ENCODE measurements around the gene TIAM1. TPM values are rescaled to one million over a fixed set of nuclear protein-coding genes. Genes with fewer than 3 reads are reported as not detected.

The TIAM1 gene
- total RNA-seq, 2 donors from 2014 or later: 4.5 to 15.2 TPM

DNA sequence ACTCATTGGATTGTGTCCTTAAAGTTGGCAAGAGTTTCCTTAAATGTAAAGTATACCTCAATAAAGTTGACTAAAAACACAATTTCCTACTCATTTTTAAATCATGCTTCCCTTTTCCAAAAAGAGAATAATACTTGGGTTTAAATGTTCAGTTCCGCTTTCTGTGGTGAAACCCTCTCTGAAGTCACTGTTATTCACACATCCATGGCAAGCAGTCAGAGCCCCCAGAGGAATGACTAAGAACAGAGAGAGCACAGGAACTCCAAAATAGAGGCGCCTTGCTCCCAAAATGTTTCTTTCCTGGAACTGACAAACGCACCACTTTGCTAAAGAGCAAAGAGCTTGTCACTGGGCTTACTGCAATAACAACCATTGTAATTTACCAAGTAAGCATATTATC, 142.5 kb downstream of the TIAM1 start:
- H3K9me3 ChIP-seq: no peaks in the 10 kb centered on the region
- TF ChIP-seq, protein P1, sequence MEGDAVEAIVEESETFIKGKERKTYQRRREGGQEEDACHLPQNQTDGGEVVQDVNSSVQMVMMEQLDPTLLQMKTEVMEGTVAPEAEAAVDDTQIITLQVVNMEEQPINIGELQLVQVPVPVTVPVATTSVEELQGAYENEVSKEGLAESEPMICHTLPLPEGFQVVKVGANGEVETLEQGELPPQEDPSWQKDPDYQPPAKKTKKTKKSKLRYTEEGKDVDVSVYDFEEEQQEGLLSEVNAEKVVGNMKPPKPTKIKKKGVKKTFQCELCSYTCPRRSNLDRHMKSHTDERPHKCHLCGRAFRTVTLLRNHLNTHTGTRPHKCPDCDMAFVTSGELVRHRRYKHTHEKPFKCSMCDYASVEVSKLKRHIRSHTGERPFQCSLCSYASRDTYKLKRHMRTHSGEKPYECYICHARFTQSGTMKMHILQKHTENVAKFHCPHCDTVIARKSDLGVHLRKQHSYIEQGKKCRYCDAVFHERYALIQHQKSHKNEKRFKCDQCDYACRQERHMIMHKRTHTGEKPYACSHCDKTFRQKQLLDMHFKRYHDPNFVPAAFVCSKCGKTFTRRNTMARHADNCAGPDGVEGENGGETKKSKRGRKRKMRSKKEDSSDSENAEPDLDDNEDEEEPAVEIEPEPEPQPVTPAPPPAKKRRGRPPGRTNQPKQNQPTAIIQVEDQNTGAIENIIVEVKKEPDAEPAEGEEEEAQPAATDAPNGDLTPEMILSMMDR (IDR thresholded peaks at IDR 0.05): no peak
- H3K4me1 ChIP-seq (ENCODE audit: control insufficient read depth in 1 of 2, low read depth in 2 of 2): no peaks in the 10 kb centered on the region
- H3K36me3 ChIP-seq: no peaks in the 10 kb centered on the region
- DNase-seq (ENCODE audit: low spot score) (peak; percentile 29), ATAC-seq (ENCODE audit: insufficient number of reproducible peaks, low FRiP score, low read depth) (peak; percentile 62)
- H3K4me3 ChIP-seq: no peak overlapping the region
- no peaks in the 10 kb centered on the region for H3K27me3 ChIP-seq (replicated peaks; ENCODE audit: insufficient read depth)
- no peak overlapping the region for H3K27ac ChIP-seq

DNA sequence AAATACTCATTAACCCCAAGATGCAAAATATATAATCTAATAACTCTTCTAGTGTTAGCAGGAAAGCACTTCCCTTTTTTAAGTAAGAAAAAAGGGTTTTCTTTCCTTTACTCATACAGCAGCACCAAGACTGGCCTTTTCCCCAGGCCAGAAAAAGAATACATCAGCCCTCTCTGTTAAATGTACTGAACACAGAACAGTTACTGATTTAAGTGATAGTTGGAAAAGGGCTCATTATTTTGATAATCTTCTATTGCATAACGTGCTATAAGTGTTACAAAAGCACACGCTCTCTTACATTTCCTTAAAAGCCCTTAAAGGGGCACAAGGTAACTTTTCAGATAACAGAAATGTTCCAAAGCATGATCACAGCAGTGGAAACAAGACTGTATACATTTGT, 142.9 kb downstream of the TIAM1 start:
- Histone ChIP-seq H3K27ac (no peak overlapping the region), H3K4me3 (no peak overlapping the region), H3K9me3 (no peaks in the 10 kb centered on the region), H3K4me1 (ENCODE audit: control insufficient read depth in 1 of 2, low read depth in 2 of 2) (no peaks in the 10 kb centered on the region), H3K27me3 (replicated peaks; ENCODE audit: insufficient read depth) (no peaks in the 10 kb centered on the region), H3K36me3 (no peaks in the 10 kb centered on the region)
- no peak for ATAC-seq (ENCODE audit: insufficient number of reproducible peaks, low FRiP score, low read depth)
- TF ChIP-seq, protein P1 (IDR thresholded peaks at IDR 0.05): no peak
- DNase-seq (ENCODE audit: low spot score): no peak

DNA sequence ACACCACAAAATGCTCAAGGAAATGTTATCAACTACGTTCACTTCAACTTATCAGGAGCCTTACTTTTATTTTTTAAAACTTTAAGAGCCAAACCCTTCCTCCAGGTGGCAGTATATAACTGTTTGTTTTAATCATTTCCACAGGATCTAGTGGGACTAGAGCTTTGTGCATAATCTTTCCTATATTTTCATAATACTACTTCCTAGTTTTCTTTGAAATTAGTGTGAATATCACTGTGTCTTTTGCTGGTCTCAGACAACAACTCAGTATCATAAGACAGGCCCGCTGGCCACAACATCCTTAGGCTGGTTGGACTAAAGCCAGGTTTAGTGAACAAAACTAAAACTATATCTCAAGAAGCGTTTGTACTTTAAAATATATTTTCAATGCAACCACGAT, 145.5 kb downstream of the TIAM1 start:
- TF ChIP-seq, protein P1 (IDR thresholded peaks at IDR 0.05): no peak
- Histone ChIP-seq H3K27me3 (replicated peaks; ENCODE audit: insufficient read depth) (no peaks in the 10 kb centered on the region), H3K36me3 (no peaks in the 10 kb centered on the region), H3K4me3 (no peak overlapping the region), H3K4me1 (ENCODE audit: control insufficient read depth in 1 of 2, low read depth in 2 of 2) (no peaks in the 10 kb centered on the region), H3K9me3 (no peaks in the 10 kb centered on the region), H3K27ac (no peak overlapping the region)
- ATAC-seq (ENCODE audit: insufficient number of reproducible peaks, low FRiP score, low read depth) (peak; percentile 57), DNase-seq (ENCODE audit: low spot score) (no peak)

DNA sequence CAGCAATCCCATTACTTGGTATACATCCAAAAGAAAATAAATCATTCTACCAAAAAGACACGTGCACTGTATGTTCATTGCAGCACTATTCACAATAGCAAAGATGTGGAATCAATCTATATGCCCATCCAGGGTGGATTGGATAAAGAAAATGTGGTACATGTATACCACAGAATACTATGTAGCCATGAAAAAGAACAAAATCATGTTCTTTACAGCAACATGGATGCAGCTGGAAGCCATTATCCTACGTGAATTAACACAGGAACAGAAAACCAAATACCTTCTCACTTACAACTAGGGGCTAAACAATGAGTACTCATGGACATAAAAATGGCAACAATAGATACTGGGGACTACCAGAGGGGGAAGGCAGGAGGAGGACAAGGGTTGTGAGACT, 147.3 kb downstream of the TIAM1 start:
- Histone ChIP-seq H3K4me3 (no peak overlapping the region), H3K36me3 (no peaks in the 10 kb centered on the region), H3K9me3 (no peaks in the 10 kb centered on the region), H3K27me3 (replicated peaks; ENCODE audit: insufficient read depth) (no peaks in the 10 kb centered on the region), H3K27ac (no peak overlapping the region), H3K4me1 (ENCODE audit: control insufficient read depth in 1 of 2, low read depth in 2 of 2) (no peaks in the 10 kb centered on the region)
- ATAC-seq (ENCODE audit: insufficient number of reproducible peaks, low FRiP score, low read depth) (no peak), DNase-seq (ENCODE audit: low spot score) (no peak)
- TF ChIP-seq, protein P1 (IDR thresholded peaks at IDR 0.05): no peak

DNA sequence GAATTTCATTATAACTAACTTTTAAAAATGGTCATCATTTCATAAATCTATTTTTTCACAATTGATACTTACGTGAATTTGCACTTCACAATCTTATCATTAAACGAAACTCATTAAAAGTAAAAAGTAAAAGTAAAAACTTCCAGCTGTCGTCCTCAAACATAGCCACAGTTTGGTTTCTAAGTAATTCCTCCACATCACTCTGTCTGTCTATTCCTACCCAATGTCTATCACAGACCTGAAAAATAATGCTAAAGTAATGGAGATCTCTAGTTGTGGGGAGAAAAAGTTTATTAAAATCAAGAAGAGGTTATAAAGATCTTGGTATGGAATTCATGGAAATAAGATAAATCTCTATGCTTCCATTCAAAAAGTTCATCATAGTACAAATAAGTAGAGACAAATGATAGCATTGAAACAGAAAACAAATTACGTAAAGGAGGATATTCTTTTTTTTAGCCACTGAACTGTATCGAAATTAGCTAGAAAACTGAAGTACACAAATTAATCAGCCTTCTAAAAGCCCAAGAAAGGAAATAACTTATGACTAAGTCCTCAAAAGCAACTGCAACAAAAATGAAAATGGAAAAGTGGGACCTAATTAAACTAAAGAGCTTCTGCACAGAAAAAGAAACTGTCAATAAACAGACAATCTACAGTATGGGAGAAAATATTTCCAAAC, 148.6 kb downstream of the TIAM1 start:
- DNase-seq (ENCODE audit: low spot score) (no peak), ATAC-seq (ENCODE audit: insufficient number of reproducible peaks, low FRiP score, low read depth) (no peak)
- H3K36me3 ChIP-seq: no peaks in the 10 kb centered on the region
- H3K27me3 ChIP-seq (replicated peaks; ENCODE audit: insufficient read depth): no peaks in the 10 kb centered on the region
- no peaks in the 10 kb centered on the region for H3K4me1 ChIP-seq (ENCODE audit: control insufficient read depth in 1 of 2, low read depth in 2 of 2)
- no peaks in the 10 kb centered on the region for H3K9me3 ChIP-seq
- TF ChIP-seq, protein P1 (IDR thresholded peaks at IDR 0.05): no peak
- H3K27ac ChIP-seq: no peak overlapping the region
- H3K4me3 ChIP-seq: no peak overlapping the region

All from thoracic aorta (tissue), 2 donors.